ENCODE data around the gene SERHL2. TPM values are rescaled to one million over a fixed set of nuclear protein-coding genes. Genes with fewer than 3 reads are reported as not detected.
"Not testable (repeated sequence)": the region's sequence is repeated elsewhere in the genome, so short reads cannot be mapped to it uniquely, and the experiment has no call there.

The SERHL2 gene
- total RNA-seq, 2 experiments from 2014 or later = 0.78 to 2.1 TPM

GRCh38 chr22:42561856-42562255 lies 8.1 kb downstream of the SERHL2 start:
- intact Hi-C loops (cut with DNase I, micrococcal nuclease) = no loop called here
- no peak overlapping the region for H3K27ac Mint-ChIP-seq
- ChIA-PET POLR2A (no interaction called here), CTCF (interaction anchor here (1.0 to 1.3 kb wide), 2 partner anchors 16 to 88 kb away, joined by 3 read pairs; no protein-coding TSS in a partner anchor)
- H3K4me3 Mint-ChIP-seq = no peak overlapping the region
- peaks cover 6% of the 10 kb centered on the region for H3K36me3 Mint-ChIP-seq (ENCODE audit: low read depth)
- no peak for DNase-seq
- no peak for ATAC-seq
- no peaks in the 10 kb centered on the region for H3K27me3 Mint-ChIP-seq
- H3K9me3 Mint-ChIP-seq (ENCODE audit: low read depth) = no peaks in the 10 kb centered on the region
- H3K4me1 Mint-ChIP-seq = no peaks in the 10 kb centered on the region

- H3K4me1 Mint-ChIP-seq = no peaks in the 10 kb centered on the region
- ChIA-PET CTCF (interaction anchor here (1.3 kb wide), 1 partner anchor 16 kb away, joined by 3 read pairs; no protein-coding TSS in a partner anchor), POLR2A (no interaction called here)
- ATAC-seq (no peak), DNase-seq (no peak)
- H3K27me3 Mint-ChIP-seq = no peaks in the 10 kb centered on the region
- no peaks in the 10 kb centered on the region for H3K9me3 Mint-ChIP-seq (ENCODE audit: low read depth)
- no peak overlapping the region for H3K27ac Mint-ChIP-seq
- peaks cover 6% of the 10 kb centered on the region for H3K36me3 Mint-ChIP-seq (ENCODE audit: low read depth)
- no peak overlapping the region for H3K4me3 Mint-ChIP-seq
- intact Hi-C loops (cut with DNase I, micrococcal nuclease) = no loop called here
Observed at GRCh38 chr22:42562279-42562678, 8.5 kb downstream of the SERHL2 start.

GRCh38 chr22:42562684-42563083 lies 8.9 kb downstream of the SERHL2 start:
- no peak overlapping the region for H3K4me3 Mint-ChIP-seq
- no peaks in the 10 kb centered on the region for H3K4me1 Mint-ChIP-seq
- intact Hi-C loops (cut with DNase I, micrococcal nuclease) = no loop called here
- no peak overlapping the region for H3K27ac Mint-ChIP-seq
- no peaks in the 10 kb centered on the region for H3K27me3 Mint-ChIP-seq
- no peak for DNase-seq
- no peaks in the 10 kb centered on the region for H3K9me3 Mint-ChIP-seq (ENCODE audit: low read depth)
- ChIA-PET CTCF (interaction anchor here (1.3 kb wide), 1 partner anchor 16 kb away, joined by 3 read pairs; no protein-coding TSS in a partner anchor), POLR2A (no interaction called here)
- ATAC-seq = no peak
- H3K36me3 Mint-ChIP-seq (ENCODE audit: low read depth) = peaks cover 6% of the 10 kb centered on the region

- H3K4me1 Mint-ChIP-seq = not testable (repeated sequence)
Observed at GRCh38 chr22:42563943-42564342, 10.2 kb downstream of the SERHL2 start.

GRCh38 chr22:42564699-42565098 lies 10.9 kb downstream of the SERHL2 start:
- Mint-ChIP-seq H3K4me3 (no peak overlapping the region), H3K27ac (no peak overlapping the region), H3K4me1 (no peaks in the 10 kb centered on the region), H3K9me3 (ENCODE audit: low read depth) (no peaks in the 10 kb centered on the region), H3K36me3 (ENCODE audit: low read depth) (peaks cover 7% of the 10 kb centered on the region), H3K27me3 (no peaks in the 10 kb centered on the region)
- DNase-seq (no peak), ATAC-seq (no peak)
- CTCF ChIA-PET = interaction anchor here (1.0 kb wide), 1 partner anchor 57 kb away, joined by 3 read pairs; no protein-coding TSS in a partner anchor
- POLR2A ChIA-PET = no interaction called here
- intact Hi-C loops (cut with DNase I, micrococcal nuclease) = loop anchor here in 1 of 2 experiments (5.0 kb wide), 1 partner anchor 348 kb away; no protein-coding TSS in a partner anchor

More at GRCh38 chr22:42563943-42564342, 10.2 kb downstream of the SERHL2 start:
- ATAC-seq; DNase-seq; POLR2A ChIA-PET; H3K36me3 Mint-ChIP-seq (ENCODE audit: low read depth); CTCF ChIA-PET; H3K27ac Mint-ChIP-seq; H3K27me3 Mint-ChIP-seq; intact Hi-C loops (cut with DNase I, micrococcal nuclease); H3K9me3 Mint-ChIP-seq (ENCODE audit: low read depth); H3K4me3 Mint-ChIP-seq: not testable (repeated sequence)

GRCh38 chr22:42565956-42566355 lies 12.2 kb downstream of the SERHL2 start:
- ATAC-seq (no peak), DNase-seq (no peak)
- Mint-ChIP-seq H3K27ac (no peak overlapping the region), H3K27me3 (no peaks in the 10 kb centered on the region), H3K4me1 (no peaks in the 10 kb centered on the region), H3K4me3 (no peak overlapping the region), H3K36me3 (ENCODE audit: low read depth) (peaks cover 14% of the 10 kb centered on the region), H3K9me3 (ENCODE audit: low read depth) (no peaks in the 10 kb centered on the region)
- intact Hi-C loops (cut with DNase I, micrococcal nuclease) = loop anchor here in 1 of 2 experiments (5.0 kb wide), 1 partner anchor 346 kb away; no protein-coding TSS in a partner anchor
- POLR2A ChIA-PET = no interaction called here
- CTCF ChIA-PET = interaction anchor here (0.7 to 1.0 kb wide), 2 partner anchors 58 to 207 kb away, joined by 3 to 4 read pairs; no protein-coding TSS in a partner anchor

GRCh38 chr22:42567950-42568349 lies 14.2 kb downstream of the SERHL2 start:
- intact Hi-C loops (cut with DNase I, micrococcal nuclease) = loop anchor here in 1 of 2 experiments (5.0 kb wide), 1 partner anchor 344 kb away; no protein-coding TSS in a partner anchor
- H3K27me3 Mint-ChIP-seq; H3K27ac Mint-ChIP-seq; ATAC-seq; H3K4me3 Mint-ChIP-seq; H3K4me1 Mint-ChIP-seq; H3K9me3 Mint-ChIP-seq (ENCODE audit: low read depth); DNase-seq: not testable (repeated sequence)
- peaks cover 26% of the 10 kb centered on the region for H3K36me3 Mint-ChIP-seq (ENCODE audit: low read depth)
- ChIA-PET CTCF (interaction anchor here (0.7 kb wide), 1 partner anchor 92 kb away, joined by 3 read pairs; no protein-coding TSS in a partner anchor), POLR2A (interaction anchor here (0.8 to 0.9 kb wide), 2 partner anchors 14 to 47 kb away, joined by 3 read pairs; partner anchors contain the start of gene POLDIP3)

GRCh38 chr22:42570580-42570979 lies 16.8 kb downstream of the SERHL2 start:
- POLR2A ChIA-PET = not testable (repeated sequence)

GRCh38 chr22:42571068-42571467 lies 17.3 kb downstream of the SERHL2 start:
- not testable (repeated sequence) for H3K9me3 Mint-ChIP-seq (ENCODE audit: low read depth); ATAC-seq
- peaks cover 25% of the 10 kb centered on the region for H3K36me3 Mint-ChIP-seq (ENCODE audit: low read depth)

More at GRCh38 chr22:42570580-42570979, 16.8 kb downstream of the SERHL2 start:
- H3K4me1 Mint-ChIP-seq; intact Hi-C loops (cut with DNase I, micrococcal nuclease); H3K4me3 Mint-ChIP-seq; ATAC-seq; H3K9me3 Mint-ChIP-seq (ENCODE audit: low read depth); H3K27me3 Mint-ChIP-seq; H3K27ac Mint-ChIP-seq; DNase-seq: not testable (repeated sequence)
- peaks cover 28% of the 10 kb centered on the region for H3K36me3 Mint-ChIP-seq (ENCODE audit: low read depth)
- CTCF ChIA-PET = interaction anchor here (0.6 kb wide), 1 partner anchor 249 kb away, joined by 3 read pairs; no protein-coding TSS in a partner anchor

GRCh38 chr22:42574046-42574445 lies 20.3 kb downstream of the SERHL2 start:
- ATAC-seq; DNase-seq; intact Hi-C loops (cut with DNase I, micrococcal nuclease); H3K27me3 Mint-ChIP-seq; POLR2A ChIA-PET; H3K4me3 Mint-ChIP-seq; H3K27ac Mint-ChIP-seq; H3K4me1 Mint-ChIP-seq; CTCF ChIA-PET; H3K9me3 Mint-ChIP-seq (ENCODE audit: low read depth): not testable (repeated sequence)
- peaks cover 40% of the 10 kb centered on the region for H3K36me3 Mint-ChIP-seq (ENCODE audit: low read depth)

More at GRCh38 chr22:42571068-42571467, 17.3 kb downstream of the SERHL2 start:
- POLR2A ChIA-PET; H3K4me3 Mint-ChIP-seq; DNase-seq; H3K4me1 Mint-ChIP-seq; H3K27ac Mint-ChIP-seq; CTCF ChIA-PET; intact Hi-C loops (cut with DNase I, micrococcal nuclease); H3K27me3 Mint-ChIP-seq: not testable (repeated sequence)

- POLR2A ChIA-PET, ATAC-seq, H3K4me3 Mint-ChIP-seq: not testable (repeated sequence)
Observed at GRCh38 chr22:42574468-42574867, 20.7 kb downstream of the SERHL2 start.

GRCh38 chr22:42575996-42576574 lies 22.3 kb downstream of the SERHL2 start:
- DNase-seq; H3K4me3 Mint-ChIP-seq; ATAC-seq; H3K27ac Mint-ChIP-seq; intact Hi-C loops (cut with DNase I, micrococcal nuclease); H3K9me3 Mint-ChIP-seq (ENCODE audit: low read depth); CTCF ChIA-PET; H3K27me3 Mint-ChIP-seq; H3K4me1 Mint-ChIP-seq: not testable (repeated sequence)
- POLR2A ChIA-PET = interaction anchor here (0.6 kb wide), 1 partner anchor 60 kb away, joined by 3 read pairs; no protein-coding TSS in a partner anchor
- H3K36me3 Mint-ChIP-seq (ENCODE audit: low read depth) = peaks cover 38% of the 10 kb centered on the region

More at GRCh38 chr22:42574468-42574867, 20.7 kb downstream of the SERHL2 start:
- CTCF ChIA-PET; H3K27me3 Mint-ChIP-seq; H3K27ac Mint-ChIP-seq; DNase-seq; intact Hi-C loops (cut with DNase I, micrococcal nuclease); H3K4me1 Mint-ChIP-seq; H3K9me3 Mint-ChIP-seq (ENCODE audit: low read depth): not testable (repeated sequence)
- peaks cover 40% of the 10 kb centered on the region for H3K36me3 Mint-ChIP-seq (ENCODE audit: low read depth)

Measured in activated CD4-positive, alpha-beta T cell treated with anti-CD3 and anti-CD28 coated beads for 36 hours (primary cell).